ENCODE data around the gene DEF6. TPM values are rescaled to one million over a fixed set of nuclear protein-coding genes. Genes with fewer than 3 reads are reported as not detected.

DEF6 gene, protein sequence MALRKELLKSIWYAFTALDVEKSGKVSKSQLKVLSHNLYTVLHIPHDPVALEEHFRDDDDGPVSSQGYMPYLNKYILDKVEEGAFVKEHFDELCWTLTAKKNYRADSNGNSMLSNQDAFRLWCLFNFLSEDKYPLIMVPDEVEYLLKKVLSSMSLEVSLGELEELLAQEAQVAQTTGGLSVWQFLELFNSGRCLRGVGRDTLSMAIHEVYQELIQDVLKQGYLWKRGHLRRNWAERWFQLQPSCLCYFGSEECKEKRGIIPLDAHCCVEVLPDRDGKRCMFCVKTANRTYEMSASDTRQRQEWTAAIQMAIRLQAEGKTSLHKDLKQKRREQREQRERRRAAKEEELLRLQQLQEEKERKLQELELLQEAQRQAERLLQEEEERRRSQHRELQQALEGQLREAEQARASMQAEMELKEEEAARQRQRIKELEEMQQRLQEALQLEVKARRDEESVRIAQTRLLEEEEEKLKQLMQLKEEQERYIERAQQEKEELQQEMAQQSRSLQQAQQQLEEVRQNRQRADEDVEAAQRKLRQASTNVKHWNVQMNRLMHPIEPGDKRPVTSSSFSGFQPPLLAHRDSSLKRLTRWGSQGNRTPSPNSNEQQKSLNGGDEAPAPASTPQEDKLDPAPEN
- 0.44 and 0.57 TPM in 2 replicates for total RNA-seq (2014; rRNA removed; shearing (Covaris generic))

DNA sequence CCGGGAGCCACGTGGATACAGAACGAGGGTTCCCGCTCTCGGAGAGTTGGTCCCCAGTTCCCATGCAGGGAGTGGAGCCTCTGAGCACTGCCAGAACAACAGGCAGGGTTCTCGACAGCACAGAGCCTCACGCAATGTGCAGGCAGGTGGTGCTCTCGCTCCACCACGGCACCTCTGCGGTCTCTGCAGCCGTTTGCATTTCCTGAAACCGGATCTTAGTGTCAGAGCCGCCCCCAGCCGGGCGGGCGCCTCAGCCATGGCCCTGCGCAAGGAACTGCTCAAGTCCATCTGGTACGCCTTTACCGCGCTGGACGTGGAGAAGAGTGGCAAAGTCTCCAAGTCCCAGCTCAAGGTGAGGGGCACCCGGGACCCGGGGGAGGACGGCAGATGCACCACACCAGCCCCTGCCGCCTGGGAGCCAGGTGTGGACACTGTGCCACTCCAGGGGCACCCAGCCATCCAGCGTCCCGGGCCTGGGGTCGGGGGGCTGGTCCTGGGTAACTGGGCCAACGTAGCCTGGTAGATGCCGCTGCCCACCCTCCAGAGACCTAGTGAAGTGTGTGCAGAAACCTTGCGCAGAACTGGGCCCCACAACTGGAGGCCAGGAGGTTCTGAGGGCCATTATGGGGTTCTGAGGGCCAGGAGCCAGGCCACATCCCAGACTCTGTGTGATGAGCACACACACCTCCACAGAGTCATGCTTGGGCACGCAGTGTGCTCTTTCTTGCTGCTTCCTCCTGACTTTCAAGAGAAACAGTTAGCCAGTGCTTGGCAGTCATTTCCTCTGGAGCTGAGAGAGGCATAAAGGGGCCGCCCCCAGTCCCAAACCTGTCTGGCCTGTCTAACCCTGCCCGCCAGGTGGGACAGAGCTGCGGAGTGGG, at the start of gene DEF6:
Gene DEF6 (plus strand): TSS at position 218 of the 881 bp plus-strand sequence. CDS start 39 bp downstream, at position 257.
- DNase-seq (ENCODE audit: low read depth) = peak; percentile 30

DNA sequence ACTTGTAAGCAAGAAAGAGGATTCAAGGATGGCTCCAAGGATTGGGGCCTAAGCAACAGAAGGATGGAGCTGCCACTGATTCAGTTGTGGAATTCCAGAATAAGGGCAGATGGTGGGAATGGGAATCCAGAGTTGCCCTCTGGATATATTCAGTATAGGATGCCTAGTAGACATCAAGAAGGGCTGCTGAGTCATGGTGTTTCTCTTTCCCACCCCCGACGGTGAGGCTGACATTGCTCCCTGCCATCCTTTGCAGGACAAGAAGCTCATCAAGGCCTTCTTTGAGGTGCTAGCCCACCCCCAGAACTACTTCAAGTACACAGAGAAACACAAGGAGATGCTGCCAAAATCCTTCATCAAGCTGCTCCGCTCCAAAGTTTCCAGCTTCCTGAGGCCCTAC, 49.3 kb upstream of the DEF6 start:
- DNase-seq (ENCODE audit: low read depth) = peak; percentile 40

DNA sequence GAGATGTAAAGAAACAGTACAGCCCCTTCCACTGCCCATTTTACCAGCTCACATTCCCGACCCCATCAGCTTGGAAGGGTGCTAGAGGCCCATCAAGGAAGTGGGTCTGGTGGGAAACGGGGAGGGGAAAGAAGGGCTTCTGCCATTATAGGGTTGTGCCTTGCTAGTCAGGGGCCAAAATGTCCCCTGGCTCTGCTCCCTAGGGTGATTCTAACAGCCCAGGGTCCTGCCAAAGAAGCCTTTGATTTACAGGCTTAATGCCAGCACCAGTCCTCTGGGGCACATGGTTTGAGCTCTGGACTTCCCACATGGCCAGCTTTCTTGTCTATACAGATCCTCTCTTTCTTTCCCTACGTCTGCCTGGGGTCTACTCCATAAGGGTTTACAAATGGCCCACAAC, 48.7 kb upstream of the DEF6 start:
- no peak for DNase-seq (ENCODE audit: low read depth)

DNA sequence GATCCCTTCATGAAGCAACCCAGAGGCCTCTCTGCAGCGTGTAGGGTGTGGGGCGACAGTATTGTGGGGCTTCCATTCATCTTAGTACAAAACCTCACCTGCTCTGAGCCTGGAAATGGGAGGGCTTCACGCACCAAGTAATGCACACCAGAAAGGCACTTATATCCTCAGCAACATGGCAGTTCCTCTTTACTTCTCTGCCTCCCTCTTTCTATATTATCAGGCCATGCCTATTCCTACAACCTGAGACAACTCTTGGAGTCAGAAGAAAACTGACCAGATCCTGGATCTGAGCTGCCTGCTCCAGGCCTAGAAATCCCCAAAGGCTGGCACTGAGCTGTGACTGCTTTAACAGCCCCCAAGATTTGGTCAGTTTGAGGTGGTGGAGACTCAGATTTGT, 45.7 kb upstream of the DEF6 start:
- DNase-seq (ENCODE audit: low read depth) = no peak

DNA sequence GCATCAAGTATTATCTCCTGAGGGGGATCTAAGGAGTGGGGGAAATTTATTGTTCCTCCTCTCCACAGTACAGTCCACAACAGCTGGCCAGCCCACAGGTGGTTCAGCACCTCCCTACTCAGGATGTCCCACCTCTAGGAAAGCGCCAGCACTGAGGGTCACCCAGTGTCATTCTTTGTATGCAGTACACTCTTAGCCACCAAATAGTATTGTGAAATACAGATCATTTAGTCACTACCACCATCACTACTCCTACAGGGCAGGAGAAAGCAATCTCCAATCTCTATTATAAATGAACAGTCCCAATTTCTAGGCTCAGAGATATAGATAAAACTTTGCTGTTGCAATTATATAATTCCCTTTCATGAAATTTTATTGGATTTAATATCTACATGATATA, 44.4 kb upstream of the DEF6 start:
- no peak for DNase-seq (ENCODE audit: low read depth)

DNA sequence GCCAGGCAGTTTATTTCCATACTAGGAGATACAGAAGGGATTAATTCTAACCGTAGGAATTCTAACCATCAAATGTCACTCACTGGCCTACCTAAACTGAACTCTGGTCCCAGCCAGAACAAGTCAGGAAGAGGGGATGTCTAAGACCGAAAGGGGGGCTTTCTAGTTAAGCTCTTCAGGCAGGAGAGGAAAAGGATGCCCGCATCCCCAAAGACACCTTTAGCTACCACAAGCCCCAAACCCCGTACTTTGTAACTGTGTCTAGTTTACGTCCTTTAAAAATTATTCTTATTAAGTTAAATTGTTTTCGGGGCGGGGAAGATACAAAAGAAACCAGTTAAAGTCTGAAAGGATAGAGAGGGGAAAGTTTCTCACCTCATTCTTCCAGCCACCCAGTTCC, 39.3 kb upstream of the DEF6 start:
- no peak for DNase-seq (ENCODE audit: low read depth)

DNA sequence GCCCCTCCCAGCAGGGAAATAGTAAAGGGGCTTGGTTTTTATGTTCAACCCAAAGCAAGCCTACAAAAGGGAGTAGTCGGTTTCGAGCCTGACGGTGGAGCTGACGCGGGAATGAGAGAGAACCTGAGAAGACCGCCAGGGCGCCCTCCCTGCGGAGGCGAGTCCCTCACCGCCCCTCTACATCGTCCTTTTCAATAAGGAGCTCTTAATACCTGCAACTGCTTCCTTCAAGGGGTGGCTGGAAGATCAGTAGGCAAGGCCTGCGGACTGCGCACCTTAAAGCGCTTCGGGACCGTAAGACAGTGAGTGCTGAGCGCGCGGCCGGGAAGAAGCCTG, 38.8 kb upstream of the DEF6 start:
- no peak for DNase-seq (ENCODE audit: low read depth)

DNA sequence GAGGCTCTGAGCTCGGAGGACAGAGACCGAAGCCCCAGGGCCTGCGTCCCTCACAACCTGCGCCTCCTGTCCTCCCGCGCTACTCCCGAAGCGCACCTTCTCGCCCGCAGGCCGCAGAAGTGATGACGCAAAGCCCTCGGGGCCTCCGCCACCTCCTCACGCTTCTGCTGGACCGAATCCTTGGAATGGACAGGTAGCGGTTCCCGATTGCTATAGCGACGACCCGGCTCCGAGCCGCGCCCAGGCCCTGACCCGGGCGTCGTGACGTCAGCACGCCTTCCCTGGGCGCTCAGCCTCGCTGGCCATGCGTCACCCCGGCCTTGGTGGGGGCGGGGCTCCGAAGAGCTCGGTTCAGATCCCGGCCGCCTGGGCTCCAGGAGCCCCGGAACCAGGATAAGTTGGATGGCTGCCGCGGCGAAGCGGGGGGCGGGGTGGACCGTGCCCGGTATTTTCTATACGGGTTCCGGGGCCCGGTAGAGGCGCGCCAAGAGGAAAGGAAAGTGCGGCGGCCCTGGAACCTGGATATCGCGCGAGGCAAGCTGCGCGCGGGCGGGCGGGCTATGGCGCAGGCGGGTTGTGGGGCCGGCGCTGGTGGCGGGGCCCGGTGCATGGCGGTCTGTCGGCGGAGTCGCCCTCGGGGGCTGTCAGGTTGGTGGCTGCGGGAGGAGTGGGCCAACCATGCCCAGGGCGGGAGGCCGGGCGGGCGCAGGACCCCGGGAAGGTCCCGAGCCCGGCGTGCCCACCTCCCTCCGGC, 38.2 kb upstream of the DEF6 start, which contains the start of gene ZNF76:
Gene ZNF76 (plus strand): TSS at position 542 of the 754 bp plus-strand sequence. CDS start 21,417 bp downstream, outside the sequence.
- DNase-seq (ENCODE audit: low read depth) = peak; percentile 98

DNA sequence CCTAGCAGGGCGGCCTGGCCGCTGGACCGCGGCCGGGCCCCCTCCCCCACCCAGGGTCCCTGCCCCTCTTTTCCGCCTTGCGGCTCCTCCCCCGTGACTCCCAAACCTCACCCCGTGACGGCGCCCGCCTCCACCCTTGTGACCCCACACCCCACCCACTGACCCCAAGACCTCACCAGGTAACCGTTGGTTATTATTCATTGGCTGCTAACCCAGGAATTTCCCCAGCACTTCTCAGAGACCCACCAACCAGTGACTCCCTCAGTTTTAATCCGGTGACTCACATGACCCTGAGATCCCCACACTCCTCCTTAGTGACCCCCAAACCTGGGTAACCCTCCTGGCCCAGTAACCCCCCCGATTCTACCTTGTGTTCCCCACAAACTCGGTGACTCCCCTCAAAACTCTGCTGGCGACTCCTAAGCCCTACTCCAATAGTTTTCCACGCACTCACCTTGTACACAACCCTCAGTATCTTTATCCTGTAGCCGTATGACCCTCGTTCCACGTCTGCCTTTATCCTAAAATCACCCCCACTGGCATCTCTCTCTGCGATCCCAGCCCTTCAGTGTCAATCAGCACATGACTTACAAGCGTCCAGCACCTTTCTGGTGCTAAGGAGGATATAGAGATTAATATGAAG, 37.5 kb upstream of the DEF6 start:
- DNase-seq (ENCODE audit: low read depth) = peak; percentile 67

DNA sequence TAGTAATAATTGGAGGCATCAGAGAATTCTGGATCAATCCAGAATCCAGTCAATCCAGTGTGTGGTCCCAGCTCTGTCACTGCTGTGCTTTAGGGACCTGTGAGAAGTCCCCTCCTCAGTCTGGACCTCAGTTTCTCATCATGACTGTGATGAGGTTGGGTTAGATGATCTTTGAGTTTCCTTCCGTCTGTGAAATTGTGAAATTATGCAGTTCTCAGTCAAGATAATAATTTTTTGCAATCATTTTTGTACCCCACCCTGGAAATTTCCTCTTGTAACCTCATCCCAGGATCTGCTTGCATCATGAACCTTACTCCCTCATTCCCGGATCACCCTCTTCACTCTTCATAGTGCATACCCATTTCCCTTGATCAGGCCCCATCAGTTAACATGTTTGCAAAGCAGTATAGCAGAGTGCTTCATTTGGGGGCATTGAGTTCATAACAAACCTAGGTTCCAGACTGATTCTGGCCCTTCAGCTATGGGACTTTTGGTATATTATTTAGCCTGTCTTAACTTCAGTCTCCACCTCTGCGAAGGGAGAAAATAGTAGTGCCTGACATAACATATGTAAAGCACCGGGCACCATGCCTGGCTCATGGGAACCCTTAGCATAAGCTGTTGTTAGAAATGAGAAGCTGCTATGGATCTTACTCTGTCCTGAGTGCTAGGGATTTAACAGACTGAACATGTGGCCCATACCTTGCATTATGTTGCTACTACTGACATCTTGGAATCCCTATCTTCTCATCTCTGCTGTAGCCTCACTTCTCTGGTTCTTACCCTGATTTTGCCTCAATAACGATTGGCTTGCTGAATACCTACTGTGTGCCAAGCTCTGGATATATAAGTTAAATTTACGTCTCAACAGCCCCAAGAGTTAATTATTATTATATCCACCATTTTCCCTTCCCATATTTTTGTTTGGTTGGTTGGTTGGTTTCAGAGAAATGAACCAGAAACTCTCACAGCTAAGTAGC, 36.7 kb upstream of the DEF6 start:
- no peak for DNase-seq (ENCODE audit: low read depth)

DNA sequence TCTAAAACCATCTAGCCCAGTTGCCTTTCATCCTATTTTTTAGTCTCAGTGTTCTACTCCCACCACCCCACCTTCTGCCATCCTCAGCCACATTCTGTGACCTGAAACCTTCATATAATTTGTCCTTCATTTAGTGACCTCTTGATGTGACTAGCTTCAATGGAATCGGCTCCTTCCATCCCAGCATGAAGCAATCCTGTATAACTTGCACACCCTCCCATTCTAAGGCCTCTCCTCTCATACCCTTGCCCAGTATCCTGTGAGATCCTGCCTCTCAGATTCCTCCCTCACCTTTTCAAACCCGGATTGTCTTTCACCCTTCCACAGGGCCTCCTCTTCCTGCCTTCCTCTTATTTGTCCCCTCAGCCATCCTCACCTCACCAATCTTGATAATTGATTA, 35.0 kb upstream of the DEF6 start:
- peak; percentile 51 for DNase-seq (ENCODE audit: low read depth)

DNA sequence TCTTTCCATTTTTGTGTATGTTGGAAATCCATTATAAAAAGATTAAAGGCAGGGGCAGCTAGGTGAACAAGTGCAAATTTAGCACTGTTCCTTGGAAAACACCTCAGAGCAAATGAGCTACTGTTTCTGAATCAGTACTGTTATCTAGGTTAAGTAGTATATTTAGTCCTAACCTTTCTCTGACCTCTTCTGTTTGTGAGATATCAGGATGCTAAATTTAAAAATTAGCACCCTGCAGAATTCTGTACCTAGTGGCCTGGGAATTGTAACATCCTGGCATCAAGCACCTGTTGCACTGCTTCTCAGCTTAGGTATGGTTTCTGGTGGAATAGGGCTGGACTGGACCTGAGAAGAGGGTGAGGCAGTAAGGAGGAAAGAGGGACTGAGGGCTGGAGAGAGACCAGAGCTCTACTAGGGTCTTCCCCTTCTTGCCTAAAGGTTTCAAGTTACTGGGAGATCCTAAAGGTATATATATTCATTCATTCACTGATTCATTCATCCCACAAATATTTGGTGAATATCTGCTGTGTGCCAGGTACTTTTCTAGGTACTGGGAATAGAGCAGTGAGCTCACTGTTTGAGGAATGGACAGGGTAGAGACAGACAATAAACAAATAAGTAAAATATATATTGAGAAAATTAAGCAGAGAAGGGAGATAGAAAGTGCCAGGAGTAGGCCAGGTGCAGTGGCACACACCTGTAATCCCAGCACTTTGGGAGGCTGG, 32.9 kb upstream of the DEF6 start:
- DNase-seq (ENCODE audit: low read depth) = no peak

DNA sequence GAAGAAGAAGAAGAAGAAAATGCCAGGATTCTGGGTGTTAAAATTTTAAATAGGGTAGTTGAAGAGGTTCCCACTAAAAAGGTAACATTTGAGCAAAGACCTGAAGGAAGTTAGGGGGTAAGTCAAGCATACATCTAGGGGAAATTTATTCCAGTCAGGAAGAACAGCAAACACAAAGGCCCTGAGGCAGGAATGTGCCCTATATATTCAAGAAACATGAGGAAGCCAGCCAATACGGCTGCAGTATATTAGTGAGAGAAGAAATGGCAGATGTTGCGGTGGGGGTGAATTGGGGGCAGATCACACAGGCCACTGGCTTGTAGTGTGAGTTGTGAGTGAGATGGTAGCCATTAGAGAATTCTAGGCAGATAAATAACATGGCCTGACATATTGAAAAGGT, 32.1 kb upstream of the DEF6 start:
- DNase-seq (ENCODE audit: low read depth) = no peak

DNA sequence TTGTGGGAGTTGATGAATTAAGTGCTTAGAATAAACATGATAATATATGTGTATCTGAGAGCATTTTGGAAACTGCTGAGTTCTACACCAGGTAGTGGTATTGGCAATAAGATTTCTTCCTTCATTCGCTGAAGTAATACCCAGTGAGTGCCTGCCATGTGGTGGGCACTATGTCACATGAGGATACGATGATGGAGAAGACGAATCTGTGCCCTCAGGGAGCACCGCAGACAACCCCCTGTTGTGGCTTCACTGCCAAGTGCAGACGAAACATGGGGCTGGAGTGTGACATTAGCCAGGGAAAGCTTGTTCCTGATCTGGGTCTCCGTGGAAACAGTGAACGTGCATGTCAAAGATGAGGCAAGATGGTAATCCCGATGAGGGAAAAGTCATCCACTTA, 30.2 kb upstream of the DEF6 start:
- no peak for DNase-seq (ENCODE audit: low read depth)

DNA sequence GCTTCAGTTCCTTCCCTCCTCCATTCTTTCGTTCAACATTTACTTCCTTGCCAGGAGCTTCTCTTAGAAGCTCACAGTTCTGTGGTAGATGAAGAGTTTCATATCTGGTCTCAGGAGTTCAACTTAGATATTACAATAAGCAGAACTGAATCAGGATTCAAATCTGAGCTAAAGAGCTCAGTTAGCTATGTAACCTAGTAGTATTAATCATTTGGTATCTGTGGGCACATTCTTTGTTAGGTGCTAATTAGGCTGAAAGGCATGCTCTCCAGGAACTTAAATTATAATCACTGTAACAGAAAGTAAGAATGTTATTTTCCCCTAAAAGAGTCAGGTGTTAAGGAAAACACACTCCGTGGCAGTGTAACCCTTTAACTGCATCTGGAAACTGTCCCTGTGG, 29.7 kb upstream of the DEF6 start:
- DNase-seq (ENCODE audit: low read depth) = no peak

DNA sequence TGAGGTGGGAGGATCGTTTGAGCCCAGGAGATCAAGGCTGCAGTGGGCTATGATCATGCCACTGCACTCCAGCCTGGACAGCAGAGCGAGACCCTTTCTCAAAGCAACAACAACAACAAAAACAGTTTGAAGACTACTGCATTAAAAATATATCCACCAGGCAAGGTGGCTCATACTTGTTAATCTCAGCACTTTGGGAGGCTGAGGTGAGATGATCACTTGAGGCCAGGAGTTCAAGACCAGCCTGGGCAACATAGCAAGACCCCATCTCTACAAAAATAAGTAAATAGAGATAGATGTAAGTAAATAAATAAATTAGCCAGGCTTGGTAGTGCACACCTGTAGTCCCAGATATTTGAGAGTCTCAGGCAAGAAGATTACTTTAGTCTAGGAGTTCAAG, 25.6 kb upstream of the DEF6 start:
- DNase-seq (ENCODE audit: low read depth) = no peak

DNA sequence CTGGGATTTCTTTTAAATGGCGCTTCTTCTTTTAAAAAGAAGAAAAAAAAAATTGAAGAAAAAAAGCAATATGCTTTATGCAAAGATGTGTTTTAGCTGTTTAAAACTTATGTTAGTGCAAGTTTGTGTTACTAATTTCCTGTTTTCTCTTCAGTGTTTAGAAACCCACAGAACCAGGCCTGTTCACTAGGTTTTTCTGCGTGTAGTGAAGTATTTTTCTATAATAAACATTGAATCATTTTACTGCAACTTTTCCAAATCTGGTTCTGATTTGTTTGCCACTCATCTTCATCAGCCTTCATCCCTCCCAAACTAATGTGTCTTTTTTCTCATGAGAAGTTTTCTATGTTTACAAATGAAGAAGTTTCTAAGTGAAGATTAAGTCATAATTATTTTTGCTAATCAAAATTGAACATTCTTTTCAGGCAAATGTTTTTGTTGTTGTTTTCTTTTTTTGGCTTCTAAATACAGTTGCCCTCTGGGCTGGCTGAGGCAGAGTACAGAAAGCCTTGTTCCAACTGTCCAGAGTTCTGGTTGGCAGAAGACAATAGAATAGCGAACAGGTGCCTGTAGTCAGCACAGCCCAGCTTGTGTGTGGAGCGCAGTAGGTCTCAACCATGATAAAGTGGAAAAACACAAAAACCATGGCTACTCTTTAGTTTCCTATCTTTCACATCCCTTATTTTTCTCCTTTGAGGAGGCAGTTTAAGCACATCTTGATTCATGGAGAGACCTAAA, 23.6 kb upstream of the DEF6 start:
- DNase-seq (ENCODE audit: low read depth) = no peak

DNA sequence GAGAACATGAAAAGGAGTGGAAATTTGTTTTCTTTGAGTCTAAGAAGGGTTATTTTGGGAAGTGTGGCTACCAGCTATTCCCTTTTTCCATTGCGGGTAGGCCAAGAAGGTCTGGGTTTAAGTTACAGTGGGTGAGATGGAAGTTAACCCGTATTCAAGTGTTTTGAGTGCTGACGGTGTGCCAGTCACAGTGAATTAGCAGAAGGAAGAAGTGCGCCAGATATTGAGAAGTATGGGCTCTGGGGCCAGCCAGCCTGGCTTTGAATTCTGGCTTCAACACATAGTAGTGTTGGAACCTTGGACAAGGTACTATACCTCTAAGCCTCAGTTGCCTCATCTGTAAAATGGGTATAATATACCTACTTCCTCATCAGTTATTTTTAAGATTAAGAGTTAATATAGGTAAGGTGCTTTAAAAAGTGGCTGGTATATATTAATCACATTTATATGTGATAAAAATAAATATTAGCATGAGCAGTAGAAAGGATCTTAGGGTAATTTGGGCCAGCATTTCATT, 21.8 kb upstream of the DEF6 start:
- DNase-seq (ENCODE audit: low read depth) = no peak

Measured in M059J (cell line).